Transverse colon (tissue), 4 donors: ENCODE data around the gene ZNF296.

Experiments
- POLR2A ChIP-seq: fragments of 450-650 bp; IDR thresholded peaks from one replicate; pipeline ENCODE4 v1.6.1; 2016; ENCODE audit warnings: antibody characterized with exemption, mild to moderate bottlenecking, moderate library complexity
- POLR2AphosphoS5 ChIP-seq, 3 donors: sonication (generic); formaldehyde crosslinking; IDR thresholded peaks; one replicate each; pipeline ENCODE4 v1.6.1; 2016; ENCODE audit warnings: antibody characterized with exemption in 3 of 3
- TF ChIP-seq, protein P1 (sequence below), 5 experiments: fragments of 200-600 bp in 3 of 5; fragments of 450-650 bp in 2 of 5; sonication (generic) in 3 of 5; IDR thresholded peaks; 1 replicate in 2 of 5; 2 replicates in 3 of 5; pipeline ENCODE4 v1.5.1; 2016 to 2017; ENCODE audit warnings: antibody characterized with exemption in 5 of 5, inconsistent platforms in 3 of 5, mild to moderate bottlenecking in 2 of 5, moderate library complexity in 1 of 5

DNA sequence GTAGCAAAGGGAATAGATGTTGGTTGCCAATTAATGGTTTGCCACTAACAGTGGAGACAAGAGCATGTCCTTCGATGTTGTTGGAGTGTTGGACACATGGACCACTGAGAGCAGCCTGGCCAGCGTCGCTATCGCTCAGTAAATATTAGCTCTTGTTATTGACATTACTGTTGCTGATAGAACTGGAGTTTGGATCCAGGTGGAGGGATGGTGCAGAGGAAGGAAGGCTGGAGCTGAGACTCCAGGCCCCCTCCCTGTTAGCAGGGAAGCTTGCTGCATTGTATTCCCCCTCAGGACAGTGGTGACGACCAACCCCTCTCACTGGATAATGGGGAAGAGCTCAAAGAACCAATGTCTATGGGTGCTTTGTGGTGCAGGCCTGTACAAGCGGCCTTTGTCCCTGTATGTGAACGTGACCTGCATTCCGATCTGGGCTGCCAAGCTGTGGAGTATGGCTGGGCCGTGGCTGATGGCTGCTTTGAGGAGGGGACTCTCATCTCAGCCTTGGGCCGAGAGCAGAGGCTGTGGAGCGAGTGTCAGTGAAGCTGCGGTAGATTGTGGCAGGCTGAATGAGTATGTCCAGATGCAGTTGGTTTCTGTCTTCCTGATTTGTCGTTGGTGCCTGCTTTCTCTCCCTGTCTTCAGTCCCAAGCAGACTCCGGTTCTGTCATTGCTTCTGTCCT, 30.5 kb downstream of the ZNF296 start:
- TF ChIP-seq POLR2A (no peak), POLR2AphosphoS5 (IDR thresholded peaks at IDR 0.05) (no peak)
- TF ChIP-seq, protein P1, sequence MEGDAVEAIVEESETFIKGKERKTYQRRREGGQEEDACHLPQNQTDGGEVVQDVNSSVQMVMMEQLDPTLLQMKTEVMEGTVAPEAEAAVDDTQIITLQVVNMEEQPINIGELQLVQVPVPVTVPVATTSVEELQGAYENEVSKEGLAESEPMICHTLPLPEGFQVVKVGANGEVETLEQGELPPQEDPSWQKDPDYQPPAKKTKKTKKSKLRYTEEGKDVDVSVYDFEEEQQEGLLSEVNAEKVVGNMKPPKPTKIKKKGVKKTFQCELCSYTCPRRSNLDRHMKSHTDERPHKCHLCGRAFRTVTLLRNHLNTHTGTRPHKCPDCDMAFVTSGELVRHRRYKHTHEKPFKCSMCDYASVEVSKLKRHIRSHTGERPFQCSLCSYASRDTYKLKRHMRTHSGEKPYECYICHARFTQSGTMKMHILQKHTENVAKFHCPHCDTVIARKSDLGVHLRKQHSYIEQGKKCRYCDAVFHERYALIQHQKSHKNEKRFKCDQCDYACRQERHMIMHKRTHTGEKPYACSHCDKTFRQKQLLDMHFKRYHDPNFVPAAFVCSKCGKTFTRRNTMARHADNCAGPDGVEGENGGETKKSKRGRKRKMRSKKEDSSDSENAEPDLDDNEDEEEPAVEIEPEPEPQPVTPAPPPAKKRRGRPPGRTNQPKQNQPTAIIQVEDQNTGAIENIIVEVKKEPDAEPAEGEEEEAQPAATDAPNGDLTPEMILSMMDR (IDR thresholded peaks at IDR 0.05), result no peak
